Dendritic cell treated with granulocyte-macrophage colony-stimulating factor and Interleukin-4, amounts not matched to agents 40 ng/mL and 50 ng/mL, for 4 days (primary cell): Measurements from ENCODE around the gene CCDC158.

Source experiments
- H3K27ac Mint-ChIP-seq: one replicate; pipeline ENCODE4 v1.8.0; 2022; ENCODE audit warnings: mild to moderate bottlenecking, mixed read lengths
- H3K27me3 Mint-ChIP-seq: one replicate; pipeline ENCODE4 v1.8.0; 2022; ENCODE audit warnings: mild to moderate bottlenecking, mixed read lengths
- H3K36me3 Mint-ChIP-seq: one replicate; pipeline ENCODE4 v1.8.0; 2022; ENCODE audit warnings: low read depth, mixed read lengths
- H3K4me1 Mint-ChIP-seq: one replicate; pipeline ENCODE4 v1.8.0; 2022; ENCODE audit warnings: low read depth, mixed read lengths
- H3K4me3 Mint-ChIP-seq: one replicate; pipeline ENCODE4 v1.8.0; 2022; ENCODE audit warnings: mild to moderate bottlenecking, moderate library complexity, mixed read lengths
- H3K9me3 Mint-ChIP-seq: one replicate; pipeline ENCODE4 v1.8.0; 2022; ENCODE audit warnings: mixed read lengths
- intact Hi-C: fragments of 100-400 bp; cut with micrococcal nuclease; formaldehyde crosslinking; loops from one replicate; pipeline ENCODE4 v1.15.0; 2022

CCDC158 gene

DNA sequence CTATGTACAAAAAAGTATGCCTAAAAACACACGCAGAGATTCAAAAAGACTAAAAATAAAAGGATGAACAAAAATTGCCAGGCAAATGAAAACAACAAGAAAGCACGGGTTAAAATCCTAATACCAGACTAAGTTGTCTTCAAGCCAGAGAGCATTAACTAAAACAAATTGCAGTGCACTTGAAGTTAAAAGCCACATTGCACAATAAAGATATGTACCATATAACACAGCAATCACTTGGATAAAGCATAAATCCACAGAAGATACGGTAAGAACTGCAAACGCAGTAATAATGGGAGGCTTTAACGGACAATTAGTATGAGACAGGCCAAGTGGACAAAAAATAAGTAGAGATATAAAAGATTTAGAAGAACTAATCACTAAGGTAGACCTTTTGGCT, 14.9 kb downstream of the CCDC158 start:
- Mint-ChIP-seq H3K27me3 (peaks cover 7% of the 10 kb centered on the region), H3K4me1 (no peaks in the 10 kb centered on the region), H3K36me3 (no peaks in the 10 kb centered on the region), H3K9me3 (no peaks in the 10 kb centered on the region), H3K4me3 (no peak overlapping the region), H3K27ac (no peak overlapping the region)
- intact Hi-C loops: no loop called here

DNA sequence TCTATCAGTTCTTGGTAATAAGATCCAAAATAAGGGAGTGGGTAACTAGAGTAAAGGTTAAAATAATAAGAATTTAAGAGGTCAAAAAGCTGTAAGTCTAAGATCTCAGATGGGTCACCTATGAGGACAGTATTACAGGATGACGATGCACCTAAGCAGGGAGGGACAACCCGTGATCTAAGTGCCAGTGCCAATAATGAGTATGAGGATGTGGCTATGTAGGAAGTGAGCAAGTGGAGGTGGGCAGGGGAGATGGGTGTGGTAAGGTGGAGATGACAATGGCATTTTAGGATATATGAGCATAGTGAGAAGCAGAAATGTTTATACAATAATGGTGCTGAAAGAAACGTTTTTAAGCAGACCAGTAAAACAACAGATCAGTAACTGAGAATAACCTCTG, 19.3 kb downstream of the CCDC158 start:
- Mint-ChIP-seq H3K9me3 (no peaks in the 10 kb centered on the region), H3K36me3 (no peaks in the 10 kb centered on the region), H3K27me3 (peaks cover 6% of the 10 kb centered on the region), H3K4me1 (no peaks in the 10 kb centered on the region), H3K4me3 (no peak overlapping the region), H3K27ac (no peak overlapping the region)
- intact Hi-C loops: no loop called here

DNA sequence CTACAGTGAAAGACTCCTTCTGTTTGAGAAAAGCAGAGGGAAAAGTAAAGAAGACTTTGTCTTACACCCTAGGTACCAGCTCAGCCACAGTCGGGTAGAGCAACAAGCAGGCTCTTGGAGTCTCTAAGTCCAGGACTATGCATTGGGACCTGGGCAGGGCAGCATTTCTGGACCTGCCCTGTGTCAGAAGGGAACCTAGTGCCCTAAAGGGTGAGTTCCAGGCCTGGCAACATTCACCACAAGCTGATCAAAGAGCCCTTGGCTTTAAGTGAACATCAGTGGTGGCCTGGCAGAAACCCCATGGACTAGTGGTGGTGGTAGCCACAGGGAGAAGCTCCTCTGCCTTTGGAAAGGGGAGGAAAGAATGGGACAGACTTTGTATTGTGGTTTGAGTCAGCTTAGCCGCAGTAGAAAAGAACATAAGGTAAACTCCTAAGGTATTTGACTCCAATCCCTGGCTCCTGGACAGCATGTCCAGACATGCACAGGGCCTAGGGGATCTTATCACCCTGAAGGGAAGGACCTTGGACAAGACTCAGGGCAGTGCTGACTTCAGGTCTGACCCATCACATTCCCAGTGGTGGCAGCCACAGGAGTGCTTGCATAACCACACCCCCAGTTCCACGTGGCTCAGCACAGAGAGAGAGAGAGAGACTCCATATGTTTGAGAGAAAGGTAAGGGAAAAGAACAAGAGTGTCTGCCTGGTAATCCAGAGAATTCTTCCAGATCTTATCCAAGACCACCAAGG, 32.6 kb downstream of the CCDC158 start:
- H3K36me3 Mint-ChIP-seq: no peaks in the 10 kb centered on the region
- H3K27ac Mint-ChIP-seq: no peak overlapping the region
- H3K4me1 Mint-ChIP-seq: no peaks in the 10 kb centered on the region
- no peak overlapping the region for H3K4me3 Mint-ChIP-seq
- no peaks in the 10 kb centered on the region for H3K27me3 Mint-ChIP-seq
- intact Hi-C loops: no loop called here
- H3K9me3 Mint-ChIP-seq: peaks cover 31% of the 10 kb centered on the region

DNA sequence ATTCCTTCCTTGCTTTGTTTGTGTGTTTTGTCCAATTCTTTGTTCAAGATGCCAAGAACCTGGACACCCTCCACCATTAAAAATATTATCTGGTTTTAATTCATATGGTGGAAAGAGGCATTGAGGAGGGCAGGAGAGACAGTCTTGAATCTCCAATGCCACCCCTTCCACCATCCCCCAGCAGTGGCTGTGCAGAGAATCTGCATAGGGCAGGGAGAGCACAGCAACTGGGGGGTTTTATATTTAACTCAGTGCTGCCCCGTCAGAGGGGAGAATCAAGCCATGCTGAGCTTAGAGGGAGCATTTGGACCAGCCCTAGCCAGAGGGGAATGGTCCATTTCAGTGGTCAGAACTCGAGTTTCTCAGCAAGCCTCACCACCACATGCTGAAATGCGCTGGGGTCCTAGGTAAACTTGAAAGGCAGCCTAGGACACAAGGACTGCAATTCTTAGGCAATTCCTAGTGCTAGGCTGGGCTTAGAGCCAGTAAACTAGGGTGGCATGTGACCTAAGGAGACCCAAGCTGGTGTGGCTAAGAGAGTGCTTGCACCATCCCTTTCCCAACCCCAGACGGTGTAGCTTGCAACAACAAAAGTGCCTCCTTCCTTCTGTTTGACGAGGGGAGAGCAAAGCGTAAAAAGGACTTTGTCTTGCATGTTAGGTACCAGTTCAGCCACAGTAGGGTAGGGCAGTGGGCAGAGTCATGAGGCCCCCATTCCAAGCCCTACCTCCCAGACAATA, 34.2 kb downstream of the CCDC158 start:
- Mint-ChIP-seq H3K9me3 (peaks cover 29% of the 10 kb centered on the region), H3K27me3 (no peaks in the 10 kb centered on the region), H3K4me3 (no peak overlapping the region), H3K27ac (no peak overlapping the region), H3K36me3 (no peaks in the 10 kb centered on the region), H3K4me1 (no peaks in the 10 kb centered on the region)
- intact Hi-C loops: no loop called here

DNA sequence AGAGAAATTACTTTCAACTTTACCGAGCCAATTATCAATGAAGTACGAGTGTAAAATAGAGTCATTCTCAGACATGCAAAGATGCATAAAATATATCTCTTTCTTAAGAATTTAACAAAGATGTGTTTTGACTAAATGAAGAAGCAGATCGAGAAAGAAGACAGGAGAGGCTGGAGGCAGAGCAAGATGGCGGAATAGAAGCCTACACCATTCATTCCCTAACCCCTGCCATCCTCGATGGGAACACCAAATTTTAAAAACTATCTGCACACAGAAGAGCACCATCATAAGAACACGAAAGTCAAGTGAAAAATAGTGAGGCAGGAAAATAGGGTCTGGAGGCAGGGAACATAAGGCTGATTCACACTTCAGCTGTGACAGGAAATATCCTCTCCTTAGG, 35.0 kb downstream of the CCDC158 start:
- H3K4me3 Mint-ChIP-seq: no peak overlapping the region
- no peaks in the 10 kb centered on the region for H3K4me1 Mint-ChIP-seq
- intact Hi-C loops: no loop called here
- H3K27me3 Mint-ChIP-seq: no peaks in the 10 kb centered on the region
- H3K27ac Mint-ChIP-seq: no peak overlapping the region
- H3K36me3 Mint-ChIP-seq: no peaks in the 10 kb centered on the region
- H3K9me3 Mint-ChIP-seq: peaks cover 21% of the 10 kb centered on the region

DNA sequence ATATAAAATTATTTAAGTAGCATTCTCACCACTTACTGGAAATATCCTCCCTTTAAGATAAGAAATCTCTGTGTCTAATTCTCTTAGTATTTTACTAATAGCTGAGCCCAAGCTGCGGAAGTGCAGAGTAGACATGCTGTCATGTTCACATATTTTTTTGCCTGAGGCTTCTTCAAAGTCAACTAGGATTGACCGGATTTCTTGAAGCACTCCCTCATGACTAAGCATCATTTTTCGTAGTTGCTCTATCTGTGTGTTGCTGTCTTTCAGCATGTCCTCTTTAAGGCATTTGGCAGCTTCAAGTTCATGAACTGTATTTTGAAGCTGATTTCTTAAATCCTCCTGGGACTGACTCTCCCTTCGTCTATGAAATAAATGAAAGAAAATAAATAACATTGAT, 36.9 kb downstream of the CCDC158 start:
- H3K4me1 Mint-ChIP-seq: no peaks in the 10 kb centered on the region
- peaks cover 3% of the 10 kb centered on the region for H3K9me3 Mint-ChIP-seq
- intact Hi-C loops: no loop called here
- H3K27me3 Mint-ChIP-seq: no peaks in the 10 kb centered on the region
- H3K36me3 Mint-ChIP-seq: no peaks in the 10 kb centered on the region
- no peak overlapping the region for H3K27ac Mint-ChIP-seq
- no peak overlapping the region for H3K4me3 Mint-ChIP-seq

DNA sequence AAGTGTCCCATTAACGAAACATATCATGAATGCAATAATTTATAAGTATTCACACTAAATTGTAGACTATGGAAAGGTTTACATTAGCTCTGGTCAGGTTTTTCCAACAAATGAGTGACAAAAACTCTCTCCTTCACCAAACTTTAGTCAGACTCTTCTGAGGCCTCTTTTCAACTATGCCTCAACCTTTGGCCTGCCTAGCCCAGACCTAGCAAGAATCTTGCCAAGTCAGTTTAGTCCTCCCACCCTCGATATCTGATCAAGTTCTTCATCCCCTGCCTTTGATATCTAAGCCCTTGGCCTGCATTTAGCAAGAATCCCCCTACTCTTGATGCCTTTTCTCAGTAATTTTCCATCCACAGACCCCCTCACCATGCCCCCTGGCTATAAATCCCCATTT, 37.9 kb downstream of the CCDC158 start:
- no peaks in the 10 kb centered on the region for H3K36me3 Mint-ChIP-seq
- H3K27me3 Mint-ChIP-seq: no peaks in the 10 kb centered on the region
- H3K4me3 Mint-ChIP-seq: no peak overlapping the region
- H3K4me1 Mint-ChIP-seq: no peaks in the 10 kb centered on the region
- intact Hi-C loops: no loop called here
- no peak overlapping the region for H3K27ac Mint-ChIP-seq
- no peaks in the 10 kb centered on the region for H3K9me3 Mint-ChIP-seq

DNA sequence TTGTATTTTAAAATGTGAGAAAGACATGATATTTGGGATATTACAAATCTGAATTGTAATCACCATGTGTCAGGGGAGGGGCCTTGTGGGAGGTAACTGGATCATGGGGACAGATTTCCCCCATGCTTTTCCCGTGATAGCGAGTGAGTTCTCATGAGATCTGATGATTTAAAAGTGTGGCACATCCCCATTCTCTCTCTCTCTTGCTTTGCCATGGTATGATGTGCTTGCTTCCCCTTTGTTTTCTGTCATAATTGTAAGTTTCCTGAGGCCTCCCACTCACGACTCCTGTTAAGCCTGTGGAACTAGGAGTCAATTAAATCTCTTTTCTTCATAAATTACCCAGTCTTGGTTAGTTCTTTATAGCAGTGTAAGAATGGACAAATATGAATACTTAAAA, 39.0 kb downstream of the CCDC158 start:
- no peak overlapping the region for H3K27ac Mint-ChIP-seq
- no peak overlapping the region for H3K4me3 Mint-ChIP-seq
- H3K36me3 Mint-ChIP-seq: no peaks in the 10 kb centered on the region
- H3K9me3 Mint-ChIP-seq: no peaks in the 10 kb centered on the region
- H3K27me3 Mint-ChIP-seq: no peaks in the 10 kb centered on the region
- intact Hi-C loops: no loop called here
- H3K4me1 Mint-ChIP-seq: no peaks in the 10 kb centered on the region

DNA sequence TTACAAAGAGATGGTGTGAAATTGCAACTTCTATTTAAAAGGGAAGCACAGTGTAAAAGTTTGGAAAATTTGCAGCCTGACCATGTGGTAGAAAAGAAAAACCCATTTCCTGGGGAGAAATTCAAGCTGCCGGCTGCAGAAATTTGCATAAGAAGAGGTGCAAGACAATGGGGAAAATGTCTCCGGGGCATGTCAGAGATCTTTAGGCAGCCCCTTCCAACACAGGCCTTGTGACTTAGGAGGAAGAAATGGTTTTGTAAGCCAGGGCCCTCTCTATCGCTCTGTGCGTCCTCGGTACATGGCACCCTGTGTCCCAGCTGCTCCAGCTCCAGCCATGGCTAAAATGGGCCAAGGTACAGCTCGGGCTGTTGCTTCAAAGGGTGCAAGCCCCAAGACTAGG, 40.4 kb downstream of the CCDC158 start:
- Mint-ChIP-seq H3K4me1 (no peaks in the 10 kb centered on the region), H3K27ac (no peak overlapping the region), H3K27me3 (no peaks in the 10 kb centered on the region), H3K36me3 (no peaks in the 10 kb centered on the region), H3K9me3 (no peaks in the 10 kb centered on the region), H3K4me3 (no peak overlapping the region)
- intact Hi-C loops: no loop called here

DNA sequence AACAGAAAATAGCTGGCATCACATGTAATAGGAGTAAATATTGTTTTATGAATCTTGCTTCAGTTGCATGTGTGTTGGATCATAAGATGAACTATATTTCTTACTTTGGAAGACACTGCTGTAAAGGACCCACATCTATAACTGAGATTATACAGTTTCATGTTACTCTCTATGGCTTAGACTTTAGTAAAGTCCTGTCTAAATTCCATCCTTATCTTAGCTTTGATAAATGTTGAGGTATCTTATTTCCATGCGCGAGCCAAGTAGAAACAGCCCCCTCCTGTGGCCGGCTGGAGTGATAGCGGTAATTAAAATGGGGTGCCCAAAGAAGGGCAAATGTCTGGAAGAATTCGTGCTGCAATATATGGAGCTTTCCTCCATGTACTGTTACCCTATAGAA, 43.0 kb downstream of the CCDC158 start:
- no peak overlapping the region for H3K27ac Mint-ChIP-seq
- H3K4me1 Mint-ChIP-seq: no peaks in the 10 kb centered on the region
- H3K9me3 Mint-ChIP-seq: no peaks in the 10 kb centered on the region
- intact Hi-C loops: loop anchor here (1.0 kb wide), 1 partner anchor 198 kb away; no protein-coding TSS in a partner anchor
- H3K27me3 Mint-ChIP-seq: no peaks in the 10 kb centered on the region
- no peak overlapping the region for H3K4me3 Mint-ChIP-seq
- H3K36me3 Mint-ChIP-seq: no peaks in the 10 kb centered on the region

DNA sequence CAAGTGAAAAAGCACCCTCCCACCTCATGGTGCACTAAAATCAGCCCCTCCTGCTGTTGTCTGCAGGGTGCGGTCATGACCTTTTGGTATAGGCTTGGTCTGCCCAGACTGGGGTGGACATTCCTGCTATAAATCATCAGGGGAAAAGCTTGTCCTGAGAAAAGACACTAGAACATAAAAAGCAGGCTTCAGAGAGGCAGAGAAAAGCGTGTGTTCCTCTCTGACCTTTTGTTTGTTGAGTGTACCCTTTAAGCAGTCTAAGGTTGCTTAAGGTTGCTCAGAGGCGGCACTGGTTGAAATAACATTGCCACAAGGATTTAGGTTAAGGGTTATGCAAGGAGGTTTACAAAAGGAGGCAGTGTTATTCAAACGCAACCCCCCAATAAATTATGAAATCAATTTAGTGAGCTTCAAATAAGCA, 43.5 kb downstream of the CCDC158 start:
- H3K36me3 Mint-ChIP-seq: no peaks in the 10 kb centered on the region
- no peak overlapping the region for H3K27ac Mint-ChIP-seq
- H3K9me3 Mint-ChIP-seq: no peaks in the 10 kb centered on the region
- no peaks in the 10 kb centered on the region for H3K4me1 Mint-ChIP-seq
- H3K4me3 Mint-ChIP-seq: no peak overlapping the region
- intact Hi-C loops: no loop called here
- H3K27me3 Mint-ChIP-seq: no peaks in the 10 kb centered on the region

DNA sequence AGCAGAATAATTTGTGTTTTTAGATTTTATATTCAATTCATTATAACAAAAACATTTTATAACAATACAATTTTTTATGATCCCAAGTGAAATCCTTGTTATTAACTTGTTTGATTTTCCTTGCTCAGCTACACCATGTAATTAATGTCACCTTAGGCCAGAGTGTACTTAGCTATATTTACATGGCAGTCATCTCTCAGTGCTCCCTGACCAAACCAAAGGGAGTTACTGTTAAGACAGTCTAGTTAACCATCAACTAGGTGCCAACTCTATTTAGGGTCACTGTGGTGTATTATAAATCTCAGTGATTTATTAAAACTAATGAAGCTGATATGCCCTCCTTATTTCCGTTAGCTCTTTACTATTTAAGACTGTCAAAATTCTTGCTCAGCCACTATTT, 44.4 kb downstream of the CCDC158 start:
- H3K27me3 Mint-ChIP-seq: no peaks in the 10 kb centered on the region
- no peaks in the 10 kb centered on the region for H3K36me3 Mint-ChIP-seq
- H3K4me3 Mint-ChIP-seq: no peak overlapping the region
- H3K9me3 Mint-ChIP-seq: no peaks in the 10 kb centered on the region
- H3K27ac Mint-ChIP-seq: no peak overlapping the region
- intact Hi-C loops: no loop called here
- H3K4me1 Mint-ChIP-seq: no peaks in the 10 kb centered on the region

DNA sequence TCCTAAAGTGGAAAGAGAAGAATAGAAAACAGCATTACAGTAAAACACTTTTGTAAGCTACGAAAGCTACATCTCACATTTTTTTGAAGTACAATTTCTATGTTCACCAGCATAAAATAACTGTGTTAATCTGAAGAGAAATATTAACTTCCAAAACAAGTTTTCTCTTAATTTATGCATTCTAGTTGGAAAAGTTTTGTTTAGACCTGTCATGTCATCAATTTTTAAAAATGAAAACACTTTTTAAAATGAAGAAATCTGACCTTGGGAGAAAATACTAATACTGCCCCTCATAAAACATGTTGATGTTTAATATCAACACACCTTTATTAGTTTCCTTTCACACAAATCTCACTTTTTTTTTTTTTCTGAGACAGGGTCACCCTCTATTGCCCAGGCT, 45.2 kb downstream of the CCDC158 start:
- Mint-ChIP-seq H3K27ac (no peak overlapping the region), H3K4me1 (no peaks in the 10 kb centered on the region), H3K36me3 (no peaks in the 10 kb centered on the region), H3K9me3 (no peaks in the 10 kb centered on the region), H3K27me3 (no peaks in the 10 kb centered on the region), H3K4me3 (no peak overlapping the region)
- intact Hi-C loops: no loop called here

DNA sequence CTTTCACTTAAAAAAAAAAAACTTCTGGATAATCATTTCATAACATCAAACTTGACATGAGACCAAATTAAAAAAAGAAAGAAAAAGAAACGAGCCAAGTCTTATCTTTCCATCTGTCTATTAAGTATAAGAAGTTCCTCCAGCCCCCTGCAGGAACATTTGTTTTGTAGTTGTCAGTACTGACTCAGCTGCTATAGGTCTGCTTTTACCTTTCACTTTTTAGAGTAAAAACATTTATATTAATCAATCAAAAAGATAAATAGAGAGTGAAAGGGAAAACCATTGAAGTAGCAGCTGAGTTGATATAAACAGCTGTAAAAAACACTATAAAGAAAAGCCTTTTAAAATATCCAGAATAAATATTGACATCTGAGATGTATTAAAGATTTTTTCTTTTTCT, 46.1 kb downstream of the CCDC158 start:
- H3K4me1 Mint-ChIP-seq: no peaks in the 10 kb centered on the region
- intact Hi-C loops: no loop called here

More for the DNA sequence above, 46.1 kb downstream of the CCDC158 start:
- Mint-ChIP-seq H3K27ac (no peak overlapping the region), H3K4me3 (no peak overlapping the region), H3K36me3 (no peaks in the 10 kb centered on the region), H3K9me3 (no peaks in the 10 kb centered on the region), H3K27me3 (no peaks in the 10 kb centered on the region)
